CD4-positive, alpha-beta memory T cell (primary cell): ENCODE data around the gene CRTAP. TPM values are rescaled to one million over a fixed set of nuclear protein-coding genes. Genes with fewer than 3 reads are reported as not detected.
"Not testable (repeated sequence)": the region's sequence is repeated elsewhere in the genome, so short reads cannot be mapped to it uniquely, and the experiment has no call there.

Experiments
- CTCF ChIA-PET: fragments of 350-600 bp; sonication (Branson Sonifier 250); formaldehyde crosslinking; loops from one replicate; lab custom pipeline; 2021; ENCODE audit warnings: inconsistent platforms; ENCODE audit not compliant: partially characterized antibody; lab: Charles Lee
- POLR2A ChIA-PET: fragments of 350-600 bp; sonication (Branson Sonifier 250); formaldehyde crosslinking; loops from one replicate; lab custom pipeline; 2021; ENCODE audit not compliant: partially characterized antibody; lab: Charles Lee
- DNase-seq, 5 donors: peaks; one replicate each; pipeline versions ENCODE4 v3.0.0 to v3.0.0-alpha.2; 2020 to 2022; ENCODE audit warnings: mixed read lengths in 1 of 5
- H3K27ac ChIP-seq: one replicate; pipeline ENCODE4 v1.7.0; 2013; ENCODE audit warnings: low read depth, low read length
- H3K27me3 ChIP-seq: 2 replicates; pipeline ENCODE4 v1.7.0; 2013; ENCODE audit warnings: mild to moderate bottlenecking, low read length, moderate library complexity; ENCODE audit not compliant: insufficient read depth
- H3K36me3 ChIP-seq: 2 replicates; pipeline ENCODE4 v1.7.0; 2013; ENCODE audit warnings: mild to moderate bottlenecking, low read length, moderate library complexity; ENCODE audit not compliant: insufficient read depth
- H3K4me1 ChIP-seq: 2 replicates; pipeline ENCODE4 v1.7.0; 2013; ENCODE audit warnings: mild to moderate bottlenecking, low read length, moderate library complexity; ENCODE audit not compliant: insufficient read depth
- H3K4me3 ChIP-seq, 2 donors: one replicate each; pipeline ENCODE4 v1.7.0; 2013; ENCODE audit warnings: low read length in 2 of 2, mild to moderate bottlenecking in 1 of 2
- H3K9me3 ChIP-seq, 2 donors: one replicate each; pipeline ENCODE4 v1.7.0; 2013; ENCODE audit warnings: low read length in 2 of 2, control low read depth in 1 of 2; ENCODE audit not compliant: control insufficient read depth in 1 of 2
- H3K27ac Mint-ChIP-seq, 7 donors: one replicate each; pipeline ENCODE4 v1.8.0; 2020 to 2021; ENCODE audit warnings: mixed read lengths in 7 of 7, mild to moderate bottlenecking in 6 of 7, inconsistent platforms in 3 of 7, moderate library complexity in 3 of 7
- H3K27me3 Mint-ChIP-seq, 2 donors: one replicate each; pipeline ENCODE4 v1.8.0; 2020 to 2021; ENCODE audit warnings: mixed read lengths in 2 of 2
- H3K36me3 Mint-ChIP-seq, 2 donors: one replicate each; pipeline ENCODE4 v1.8.0; 2020 to 2021; ENCODE audit warnings: mixed read lengths in 2 of 2, inconsistent platforms in 1 of 2, mild to moderate bottlenecking in 1 of 2
- H3K4me1 Mint-ChIP-seq, 4 donors: one replicate each; pipeline ENCODE4 v1.8.0; 2020 to 2021; ENCODE audit warnings: mixed read lengths in 4 of 4, mild to moderate bottlenecking in 1 of 4
- H3K4me3 Mint-ChIP-seq, 8 donors: one replicate each; pipeline ENCODE4 v1.8.0; 2020 to 2021; ENCODE audit warnings: mixed read lengths in 8 of 8, mild to moderate bottlenecking in 7 of 8, moderate library complexity in 6 of 8, inconsistent platforms in 3 of 8
- H3K9me3 Mint-ChIP-seq, 8 donors: one replicate each; pipeline ENCODE4 v1.8.0; 2020 to 2021; ENCODE audit warnings: mixed read lengths in 8 of 8, mild to moderate bottlenecking in 5 of 8, inconsistent platforms in 3 of 8, moderate library complexity in 1 of 8
- intact Hi-C: fragments of 100-400 bp; cut with micrococcal nuclease; formaldehyde crosslinking; loops from one replicate; pipeline ENCODE4 v1.15.1; 2023
- polyA plus RNA-seq, 2 donors: library from polyadenylated mRNA; unstranded; fragments of 300-500 nt; fragmentation: Illumina TruSeq; gene quantifications; one replicate each; pipeline ENCODE4 v1.2.3, GENCODE V29; 2021
- total RNA-seq, 2 experiments: library from RNA; stranded (reverse); gene quantifications; one replicate each; pipeline ENCODE4 v1.2.3, GENCODE V29; 2021

Gene CRTAP
- total and polyA plus RNA-seq, 4 experiments from 2014 or later, result 75.4 to 109 (median 92.2) TPM

DNA sequence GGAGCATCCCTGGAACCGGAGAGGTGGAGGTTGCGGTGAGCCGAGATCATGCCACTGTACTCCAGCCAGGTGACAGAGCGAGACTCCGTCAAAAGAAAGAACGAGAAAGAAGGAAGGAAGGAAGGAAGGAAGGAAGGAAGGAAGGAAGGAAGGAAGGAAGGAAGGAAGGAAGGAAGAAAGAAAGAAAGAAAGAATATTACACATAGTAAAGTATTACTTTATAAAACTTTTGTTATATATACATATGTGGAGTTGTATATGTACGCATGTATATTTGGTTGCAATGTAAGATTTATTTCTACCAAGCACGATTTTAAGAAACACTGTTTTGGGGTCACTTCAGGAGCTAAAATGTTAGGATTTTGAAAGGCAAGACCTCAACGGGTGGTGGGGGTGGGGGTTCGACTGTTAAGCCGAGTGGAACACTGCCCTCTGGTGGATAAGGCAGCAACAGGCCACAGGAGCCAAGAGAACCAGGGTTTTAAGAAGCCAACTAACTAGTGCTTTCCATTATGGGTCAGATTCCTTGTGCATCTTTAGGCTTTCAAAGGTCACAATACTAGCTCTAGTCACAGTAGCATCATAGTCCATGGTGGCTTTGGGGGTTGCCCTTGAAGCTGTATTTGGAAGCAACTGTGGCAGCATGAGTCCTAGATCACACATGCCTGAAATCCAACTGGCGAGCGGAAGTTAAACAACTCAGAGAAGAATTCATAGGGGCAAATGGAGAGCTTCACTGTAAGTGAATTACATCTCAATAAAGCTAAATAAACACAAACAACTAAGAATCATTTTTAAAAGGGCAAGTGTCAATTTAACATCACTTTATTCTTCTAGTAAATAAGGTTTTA, 39.4 kb upstream of the CRTAP start:
- intact Hi-C loops, result loop anchor here (1.0 to 5.0 kb wide), 6 partner anchors 30 to 298 kb away; partner anchors contain the start of gene CCR4
- H3K36me3 ChIP-seq, result no peaks in the 10 kb centered on the region
- peaks cover 15 to 32% of the 10 kb centered on the region in 2 donors for H3K36me3 Mint-ChIP-seq
- H3K4me3 Mint-ChIP-seq, result peak overlapping the region in 3 of 8 donors; percentile 56 to 70 (median 67)
- no peaks in the 10 kb centered on the region for H3K9me3 Mint-ChIP-seq
- H3K27ac Mint-ChIP-seq, result peak overlapping the region; percentile 34 to 75 (median 54)
- no peak overlapping the region for H3K4me3 ChIP-seq
- H3K27me3 ChIP-seq, result no peaks in the 10 kb centered on the region
- CTCF ChIA-PET, result interaction anchor here (0.6 to 17.3 kb wide), 46 partner anchors 9 to 565 kb away, joined by 3 to 402 read pairs (median 8); partner anchors contain the start of genes CCR4 and CRTAP
- H3K9me3 ChIP-seq, result no peaks in the 10 kb centered on the region
- H3K4me1 ChIP-seq, result peaks cover 40% of the 10 kb centered on the region
- H3K27ac ChIP-seq, result no peak overlapping the region
- POLR2A ChIA-PET, result interaction anchor here (0.8 to 7.0 kb wide), 17 partner anchors 13 to 126 kb away, joined by 3 to 62 read pairs (median 4); partner anchors contain the start of gene CCR4
- H3K4me1 Mint-ChIP-seq, result peaks cover 31 to 55% (median 43%) of the 10 kb centered on the region in 4 donors
- H3K27me3 Mint-ChIP-seq, result no peaks in the 10 kb centered on the region
- peak; percentile 62 to 68 (median 65) for DNase-seq

DNA sequence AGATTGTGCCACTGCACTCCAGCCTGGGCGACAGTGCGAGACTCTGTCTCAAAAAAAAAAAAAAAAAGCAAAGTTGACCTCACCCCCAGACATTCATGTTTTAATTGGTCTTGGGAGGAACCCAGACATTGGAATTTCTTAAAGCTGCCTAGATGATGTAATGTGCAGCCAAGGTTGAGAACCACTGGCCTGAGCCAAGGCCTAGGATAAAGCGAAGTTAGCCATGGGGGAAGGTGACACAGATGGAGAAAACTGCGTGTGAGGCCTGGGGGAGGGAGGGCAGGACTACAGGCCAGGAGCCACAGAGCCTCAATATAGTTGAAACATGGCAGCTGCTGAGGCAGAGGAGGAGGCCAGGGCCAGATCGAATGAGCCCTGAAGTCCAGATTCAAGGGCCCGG, 37.8 kb upstream of the CRTAP start:
- Histone ChIP-seq H3K27me3 (no peaks in the 10 kb centered on the region), H3K4me1 (peaks cover 31% of the 10 kb centered on the region), H3K9me3 (no peaks in the 10 kb centered on the region), H3K27ac (no peak overlapping the region), H3K4me3 (no peak overlapping the region), H3K36me3 (no peaks in the 10 kb centered on the region)
- H3K4me3 Mint-ChIP-seq, result no peak overlapping the region
- H3K27ac Mint-ChIP-seq, result peak overlapping the region in 4 of 7 donors; percentile 50 to 69 (median 58)
- peaks cover 13 to 23% of the 10 kb centered on the region in 2 donors for H3K36me3 Mint-ChIP-seq
- POLR2A ChIA-PET, result interaction anchor here (2.4 to 7.0 kb wide), 3 partner anchors 15 to 128 kb away, joined by 9 to 62 read pairs (median 36); no protein-coding TSS in a partner anchor
- DNase-seq, result no peak
- peaks cover 30 to 54% (median 42%) of the 10 kb centered on the region in 4 donors for H3K4me1 Mint-ChIP-seq
- CTCF ChIA-PET, result interaction anchor here (1.1 to 17.3 kb wide), 14 partner anchors 14 to 566 kb away, joined by 3 to 402 read pairs (median 11); partner anchors contain the start of genes CCR4 and CRTAP
- intact Hi-C loops, result loop anchor here (2.0 kb wide), 2 partner anchors 53 to 69 kb away; no protein-coding TSS in a partner anchor
- no peaks in the 10 kb centered on the region for H3K27me3 Mint-ChIP-seq
- H3K9me3 Mint-ChIP-seq, result no peaks in the 10 kb centered on the region

DNA sequence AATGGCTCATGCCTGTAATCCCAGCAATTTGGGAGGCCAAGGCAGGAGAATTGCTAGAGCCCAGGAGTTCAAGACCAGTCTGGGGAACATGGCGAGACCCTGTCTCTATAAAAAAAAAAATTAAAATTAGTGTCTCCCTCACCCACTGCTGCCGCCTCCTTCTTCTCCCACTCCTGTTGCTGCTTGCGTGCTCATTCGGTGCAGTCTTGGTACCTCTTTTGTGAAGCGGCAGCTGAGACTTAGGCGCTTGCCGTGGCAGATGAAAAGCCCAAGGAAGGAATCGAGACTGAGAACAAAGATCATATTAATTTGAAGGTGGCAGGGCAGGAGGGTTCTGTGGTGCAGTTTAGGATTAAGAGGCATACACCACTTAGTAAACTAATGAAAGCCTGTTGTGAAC, 36.9 kb upstream of the CRTAP start:
- H3K36me3 ChIP-seq, result no peaks in the 10 kb centered on the region
- H3K27me3 ChIP-seq, result no peaks in the 10 kb centered on the region
- no peaks in the 10 kb centered on the region for H3K9me3 ChIP-seq
- DNase-seq, result no peak
- no peaks in the 10 kb centered on the region for H3K9me3 Mint-ChIP-seq
- H3K4me1 Mint-ChIP-seq, result peaks cover 24 to 53% (median 37%) of the 10 kb centered on the region in 4 donors
- peaks cover 21% of the 10 kb centered on the region for H3K4me1 ChIP-seq
- intact Hi-C loops, result no loop called here
- no peak overlapping the region for H3K4me3 ChIP-seq
- peaks cover 11 to 18% of the 10 kb centered on the region in 2 donors for H3K36me3 Mint-ChIP-seq
- H3K27me3 Mint-ChIP-seq, result no peaks in the 10 kb centered on the region
- H3K27ac Mint-ChIP-seq, result peak overlapping the region in 1 of 7 donors; percentile 64
- no peak overlapping the region for H3K27ac ChIP-seq
- no peak overlapping the region for H3K4me3 Mint-ChIP-seq
- POLR2A ChIA-PET, result no interaction called here
- CTCF ChIA-PET, result interaction anchor here (0.7 to 1.5 kb wide), 2 partner anchors 61 to 129 kb away, joined by 3 to 7 read pairs; no protein-coding TSS in a partner anchor

DNA sequence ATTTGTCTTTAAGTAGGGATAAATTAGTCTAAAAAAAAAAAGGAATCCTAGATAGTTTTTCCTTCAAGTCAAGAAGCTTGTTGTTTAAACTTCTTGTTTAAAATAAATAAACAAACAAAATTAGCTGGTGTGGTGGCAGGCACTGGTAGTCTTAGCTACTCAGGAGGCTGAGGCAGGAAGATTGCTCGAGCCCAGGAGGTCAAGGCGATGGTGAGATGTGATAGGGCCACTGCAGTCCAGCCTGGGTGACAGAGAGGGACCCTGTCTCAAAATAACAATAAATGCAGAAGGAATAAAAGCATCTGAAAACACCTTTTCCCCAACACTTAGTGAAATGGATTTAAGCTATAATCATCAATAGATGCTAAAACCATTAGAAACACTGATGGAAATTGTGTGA, 35.8 kb upstream of the CRTAP start:
- Histone ChIP-seq H3K4me3 (no peak overlapping the region), H3K36me3 (no peaks in the 10 kb centered on the region), H3K27ac (no peak overlapping the region), H3K4me1 (peaks cover 11% of the 10 kb centered on the region), H3K9me3 (no peaks in the 10 kb centered on the region), H3K27me3 (no peaks in the 10 kb centered on the region)
- DNase-seq, result no peak
- H3K9me3 Mint-ChIP-seq, result no peaks in the 10 kb centered on the region
- POLR2A ChIA-PET, result no interaction called here
- H3K27ac Mint-ChIP-seq, result no peak overlapping the region
- H3K4me3 Mint-ChIP-seq, result no peak overlapping the region
- peaks cover 14 to 16% of the 10 kb centered on the region in 2 donors for H3K36me3 Mint-ChIP-seq
- peaks cover 24 to 51% (median 36%) of the 10 kb centered on the region in 4 donors for H3K4me1 Mint-ChIP-seq
- CTCF ChIA-PET, result interaction anchor here (0.7 to 1.5 kb wide), 3 partner anchors 16 to 131 kb away, joined by 3 to 7 read pairs (median 3); no protein-coding TSS in a partner anchor
- H3K27me3 Mint-ChIP-seq, result no peaks in the 10 kb centered on the region
- intact Hi-C loops, result no loop called here

DNA sequence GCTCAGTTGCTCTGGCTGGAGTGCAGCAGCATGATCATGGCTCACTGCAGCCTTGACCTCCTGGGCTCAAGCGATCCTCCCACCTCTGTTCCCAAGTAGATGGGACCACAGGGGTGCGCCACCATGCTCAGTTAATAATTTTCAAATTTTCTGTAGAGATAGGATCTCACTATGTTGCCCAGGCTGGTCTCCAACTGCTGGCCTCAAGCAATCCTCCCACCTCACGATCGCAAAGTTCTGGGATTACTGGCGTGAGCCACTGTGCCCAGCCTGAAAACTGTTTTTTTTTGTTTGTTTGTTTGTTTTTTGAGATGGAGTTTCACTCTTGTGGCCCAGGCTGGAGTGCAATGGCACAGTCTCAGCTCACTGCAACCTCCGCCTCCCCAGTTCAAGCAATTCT, 34.0 kb upstream of the CRTAP start:
- intact Hi-C loops, H3K4me3 Mint-ChIP-seq, H3K27me3 Mint-ChIP-seq: not testable (repeated sequence)

DNA sequence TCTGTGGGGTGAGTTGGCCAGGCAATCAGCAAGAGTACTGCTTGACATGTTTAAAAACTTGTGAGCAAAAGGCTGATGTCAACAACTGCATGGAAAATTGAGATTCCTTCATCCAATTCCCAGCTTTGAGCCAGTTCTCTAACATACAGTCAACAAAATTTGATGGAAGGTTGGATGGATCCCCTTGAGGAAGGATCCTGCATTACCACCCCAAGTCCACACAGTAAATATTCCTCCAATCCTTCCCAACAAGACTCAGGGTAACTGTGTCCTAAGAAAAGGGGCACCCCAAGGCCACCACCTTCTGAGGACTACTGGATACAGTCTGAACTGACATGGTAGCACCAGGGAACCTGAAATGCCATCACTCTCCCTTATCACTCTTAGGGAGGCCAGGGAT, 32.0 kb upstream of the CRTAP start:
- intact Hi-C loops, result no loop called here
- CTCF ChIA-PET, result interaction anchor here (1.3 kb wide), 1 partner anchor 11 kb away, joined by 5 read pairs; no protein-coding TSS in a partner anchor
- H3K27ac Mint-ChIP-seq, result peak overlapping the region in 1 of 7 donors; percentile 25

More for the DNA sequence above, 34.0 kb upstream of the CRTAP start:
- H3K27me3 ChIP-seq, H3K36me3 ChIP-seq, H3K4me1 ChIP-seq, H3K27ac Mint-ChIP-seq, H3K27ac ChIP-seq, H3K9me3 Mint-ChIP-seq, POLR2A ChIA-PET, CTCF ChIA-PET, H3K4me3 ChIP-seq, H3K9me3 ChIP-seq, DNase-seq: not testable (repeated sequence)
- peaks cover 16 to 17% of the 10 kb centered on the region in 2 donors for H3K36me3 Mint-ChIP-seq
- peaks cover 23 to 49% (median 40%) of the 10 kb centered on the region in 4 donors for H3K4me1 Mint-ChIP-seq

More for the DNA sequence above, 32.0 kb upstream of the CRTAP start:
- peaks cover 20 to 58% (median 44%) of the 10 kb centered on the region in 4 donors for H3K4me1 Mint-ChIP-seq
- POLR2A ChIA-PET, result no interaction called here
- Histone ChIP-seq H3K4me1 (peaks cover 14% of the 10 kb centered on the region), H3K4me3 (no peak overlapping the region), H3K36me3 (no peaks in the 10 kb centered on the region), H3K27ac (no peak overlapping the region), H3K27me3 (no peaks in the 10 kb centered on the region), H3K9me3 (no peaks in the 10 kb centered on the region)
- H3K27me3 Mint-ChIP-seq, result no peaks in the 10 kb centered on the region
- no peak for DNase-seq
- H3K4me3 Mint-ChIP-seq, result no peak overlapping the region
- peaks cover 12 to 14% of the 10 kb centered on the region in 2 donors for H3K36me3 Mint-ChIP-seq
- no peaks in the 10 kb centered on the region for H3K9me3 Mint-ChIP-seq
